Measurements from ENCODE around the gene GNAO1. TPM values are rescaled to one million over a fixed set of nuclear protein-coding genes. Genes with fewer than 3 reads are reported as not detected.

GNAO1 gene
- total RNA-seq, 1 donor from 2014 or later = 0.53 TPM

- no peak for TF ChIP-seq CTCF (IDR thresholded peaks at IDR 0.05)
- Histone ChIP-seq H3K27ac (no peak overlapping the region), H3K27me3 (no peaks in the 10 kb centered on the region), H3K36me3 (no peaks in the 10 kb centered on the region), H3K4me1 (no peaks in the 10 kb centered on the region), H3K9me3 (no peaks in the 10 kb centered on the region), H3K4me3 (no peak overlapping the region)
- intact Hi-C loops (cut with DNase I) = no loop called here
- DNase-seq (ENCODE audit: low spot score in 2 of 2) = no peak
These were observed 56.5 kb downstream of the GNAO1 start for GRCh38 chr16:56247808-56248207.

GRCh38 chr16:56252835-56253234 lies 61.5 kb downstream of the GNAO1 start:
- no peak overlapping the region for H3K27ac ChIP-seq

GRCh38 chr16:56255904-56256303 lies 64.6 kb downstream of the GNAO1 start:
- no peak overlapping the region for H3K4me3 ChIP-seq
- TF ChIP-seq CTCF (IDR thresholded peaks at IDR 0.05) = no peak
- intact Hi-C loops (cut with DNase I) = no loop called here
- no peaks in the 10 kb centered on the region for H3K27me3 ChIP-seq
- no peaks in the 10 kb centered on the region for H3K9me3 ChIP-seq
- peaks cover 0 to 15% of the 10 kb centered on the region in 2 donors for H3K4me1 ChIP-seq
- no peak overlapping the region for H3K27ac ChIP-seq
- no peak for DNase-seq (ENCODE audit: low spot score in 2 of 2)
- no peaks in the 10 kb centered on the region for H3K36me3 ChIP-seq

More at GRCh38 chr16:56252835-56253234, 61.5 kb downstream of the GNAO1 start:
- H3K36me3 ChIP-seq = no peaks in the 10 kb centered on the region
- DNase-seq (ENCODE audit: low spot score in 2 of 2) = no peak
- intact Hi-C loops (cut with DNase I) = no loop called here
- H3K4me1 ChIP-seq = peaks cover 0 to 12% of the 10 kb centered on the region in 2 donors
- H3K27me3 ChIP-seq = no peaks in the 10 kb centered on the region
- no peak for TF ChIP-seq CTCF (IDR thresholded peaks at IDR 0.05)
- H3K9me3 ChIP-seq = no peaks in the 10 kb centered on the region
- H3K4me3 ChIP-seq = no peak overlapping the region

GRCh38 chr16:56257239-56257638 lies 66.0 kb downstream of the GNAO1 start:
- H3K4me1 ChIP-seq = peaks cover 0 to 15% of the 10 kb centered on the region in 2 donors
- H3K36me3 ChIP-seq = no peaks in the 10 kb centered on the region
- H3K4me3 ChIP-seq = no peak overlapping the region
- DNase-seq (ENCODE audit: low spot score in 2 of 2) = no peak
- intact Hi-C loops (cut with DNase I) = no loop called here
- no peaks in the 10 kb centered on the region for H3K27me3 ChIP-seq
- H3K9me3 ChIP-seq = no peaks in the 10 kb centered on the region
- no peak overlapping the region for H3K27ac ChIP-seq
- TF ChIP-seq CTCF (IDR thresholded peaks at IDR 0.05) = no peak

GRCh38 chr16:56257666-56258342 lies 66.5 kb downstream of the GNAO1 start:
- no peak for DNase-seq (ENCODE audit: low spot score in 2 of 2)
- Histone ChIP-seq H3K4me3 (no peak overlapping the region), H3K9me3 (no peaks in the 10 kb centered on the region), H3K27me3 (no peaks in the 10 kb centered on the region), H3K36me3 (no peaks in the 10 kb centered on the region), H3K27ac (peak overlapping the region in 1 of 2 donors; percentile 40), H3K4me1 (peaks cover 0 to 15% of the 10 kb centered on the region in 2 donors)
- intact Hi-C loops (cut with DNase I) = no loop called here
- no peak for TF ChIP-seq CTCF (IDR thresholded peaks at IDR 0.05)
